OCI-LY1 (cell line): ENCODE results near the gene SPATS2L.

Experiments
- H2AFZ ChIP-seq: fragments of 200-600 bp; sonication (generic), shearing (Covaris generic); 2 replicates; pipeline ENCODE4 v1.6.0; 2014; ENCODE audit warnings: antibody characterized with exemption, mild to moderate bottlenecking, low read length
- H3F3A ChIP-seq: fragments of 200-600 bp; sonication (generic), shearing (Covaris generic); 2 replicates; pipeline ENCODE4 v1.6.0; 2014; ENCODE audit warnings: mild to moderate bottlenecking, antibody characterized with exemption, low read length, moderate library complexity; ENCODE audit not compliant: insufficient read depth
- H3K27ac ChIP-seq: fragments of 200-600 bp; sonication (generic); 2 replicates; pipeline ENCODE4 v1.5.1; 2014; ENCODE audit warnings: low read length, mixed run types, mild to moderate bottlenecking, low read depth; ENCODE audit not compliant: poor library complexity, severe bottlenecking
- H3K27me3 ChIP-seq: fragments of 200-600 bp; sonication (generic); 2 replicates; pipeline ENCODE4 v1.6.0; 2014; ENCODE audit warnings: antibody characterized with exemption, mild to moderate bottlenecking, low read length, moderate library complexity; ENCODE audit not compliant: insufficient read depth
- H3K36me3 ChIP-seq: fragments of 200-600 bp; sonication (generic); 2 replicates; pipeline ENCODE4 v1.6.1; 2014; ENCODE audit warnings: mild to moderate bottlenecking, antibody characterized with exemption, low read length, moderate library complexity, mixed read lengths; ENCODE audit not compliant: insufficient read depth
- H3K4me1 ChIP-seq: fragments of 200-600 bp; sonication (generic); 2 replicates; pipeline ENCODE4 v1.5.1; 2014; ENCODE audit warnings: mild to moderate bottlenecking, low read length, moderate library complexity; ENCODE audit not compliant: insufficient read depth, severe bottlenecking
- H3K4me2 ChIP-seq: fragments of 200-600 bp; sonication (generic), shearing (Covaris generic); 2 replicates; pipeline ENCODE4 v1.6.1; 2014; ENCODE audit warnings: low read length
- H3K4me3 ChIP-seq: fragments of 200-600 bp; sonication (generic); 2 replicates; pipeline ENCODE4 v1.5.1; 2014; ENCODE audit warnings: low read length, low read depth, mild to moderate bottlenecking, mixed read lengths; ENCODE audit not compliant: poor library complexity, severe bottlenecking
- H3K79me2 ChIP-seq: fragments of 200-600 bp; shearing (Covaris generic); 2 replicates; pipeline ENCODE4 v1.6.1; 2016; ENCODE audit warnings: mixed run types, low read length, mixed read lengths; ENCODE audit not compliant: insufficient read depth
- H3K9ac ChIP-seq: fragments of 200-600 bp; sonication (generic), shearing (Covaris generic); 2 replicates; pipeline ENCODE4 v1.6.1; 2014; ENCODE audit warnings: mild to moderate bottlenecking, low read length, mixed read lengths
- H3K9me2 ChIP-seq: fragments of 200-600 bp; sonication (generic), shearing (Covaris generic); 2 replicates; pipeline ENCODE4 v1.6.1; 2014; ENCODE audit warnings: low read depth, mild to moderate bottlenecking, low read length, mixed read lengths
- H3K9me3 ChIP-seq: fragments of 200-600 bp; shearing (Covaris generic); 2 replicates; pipeline ENCODE4 v1.6.1; 2014; ENCODE audit warnings: low read length, mixed read lengths
- H4K20me1 ChIP-seq: fragments of 200-600 bp; sonication (generic), shearing (Covaris generic); 2 replicates; pipeline ENCODE4 v1.6.0; 2016; ENCODE audit warnings: mild to moderate bottlenecking, low read length; ENCODE audit not compliant: insufficient read depth
- EZH2 ChIP-seq: fragments of 200-600 bp; sonication (generic), shearing (Covaris generic); IDR thresholded peaks from 2 replicates; pipeline ENCODE4 v1.8.0; 2017; ENCODE audit warnings: borderline replicate concordance, mixed run types, mild to moderate bottlenecking, antibody characterized with exemption, low read length, moderate library complexity, mixed read lengths
- TF ChIP-seq, protein P1 (sequence below): fragments of 200-600 bp; sonication (generic), shearing (Covaris generic); IDR thresholded peaks from 2 replicates; pipeline ENCODE4 v1.5.1; 2017; ENCODE audit warnings: mild to moderate bottlenecking, antibody characterized with exemption, low read length, moderate library complexity, mixed read lengths

The SPATS2L gene

DNA sequence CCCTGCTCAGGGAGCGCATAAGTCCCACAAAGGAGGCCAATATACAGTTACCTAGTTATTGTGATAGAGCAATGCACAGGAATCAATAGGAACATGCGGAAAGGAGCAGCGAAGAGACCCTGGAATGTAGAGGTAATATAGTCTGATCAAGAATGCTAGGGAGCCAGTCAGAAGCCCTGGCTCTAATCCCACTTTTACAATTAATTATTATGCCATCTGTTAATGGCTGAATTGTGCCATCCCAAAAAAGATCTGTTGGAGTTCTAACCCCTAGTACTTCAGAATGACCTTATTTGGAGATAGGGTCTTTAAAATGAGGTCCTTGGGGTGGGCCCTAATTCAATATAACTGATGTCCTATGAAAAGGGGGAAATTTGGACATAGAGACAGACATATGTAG lies 7.7 kb upstream of the SPATS2L start:
- Histone ChIP-seq H3K4me1 (no peaks in the 10 kb centered on the region), H3F3A (no peaks in the 10 kb centered on the region), H3K9me2 (no peaks in the 10 kb centered on the region), H3K9ac (no peak overlapping the region), H3K36me3 (no peaks in the 10 kb centered on the region), H3K4me3 (no peak overlapping the region), H3K79me2 (no peaks in the 10 kb centered on the region), H3K9me3 (no peaks in the 10 kb centered on the region), H2AFZ (no peak overlapping the region), H3K27me3 (no peaks in the 10 kb centered on the region), H4K20me1 (no peaks in the 10 kb centered on the region), H3K4me2 (no peak overlapping the region), H3K27ac (no peak overlapping the region)
- no peak for TF ChIP-seq EZH2
- TF ChIP-seq, protein P1, sequence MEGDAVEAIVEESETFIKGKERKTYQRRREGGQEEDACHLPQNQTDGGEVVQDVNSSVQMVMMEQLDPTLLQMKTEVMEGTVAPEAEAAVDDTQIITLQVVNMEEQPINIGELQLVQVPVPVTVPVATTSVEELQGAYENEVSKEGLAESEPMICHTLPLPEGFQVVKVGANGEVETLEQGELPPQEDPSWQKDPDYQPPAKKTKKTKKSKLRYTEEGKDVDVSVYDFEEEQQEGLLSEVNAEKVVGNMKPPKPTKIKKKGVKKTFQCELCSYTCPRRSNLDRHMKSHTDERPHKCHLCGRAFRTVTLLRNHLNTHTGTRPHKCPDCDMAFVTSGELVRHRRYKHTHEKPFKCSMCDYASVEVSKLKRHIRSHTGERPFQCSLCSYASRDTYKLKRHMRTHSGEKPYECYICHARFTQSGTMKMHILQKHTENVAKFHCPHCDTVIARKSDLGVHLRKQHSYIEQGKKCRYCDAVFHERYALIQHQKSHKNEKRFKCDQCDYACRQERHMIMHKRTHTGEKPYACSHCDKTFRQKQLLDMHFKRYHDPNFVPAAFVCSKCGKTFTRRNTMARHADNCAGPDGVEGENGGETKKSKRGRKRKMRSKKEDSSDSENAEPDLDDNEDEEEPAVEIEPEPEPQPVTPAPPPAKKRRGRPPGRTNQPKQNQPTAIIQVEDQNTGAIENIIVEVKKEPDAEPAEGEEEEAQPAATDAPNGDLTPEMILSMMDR, result no peak

DNA sequence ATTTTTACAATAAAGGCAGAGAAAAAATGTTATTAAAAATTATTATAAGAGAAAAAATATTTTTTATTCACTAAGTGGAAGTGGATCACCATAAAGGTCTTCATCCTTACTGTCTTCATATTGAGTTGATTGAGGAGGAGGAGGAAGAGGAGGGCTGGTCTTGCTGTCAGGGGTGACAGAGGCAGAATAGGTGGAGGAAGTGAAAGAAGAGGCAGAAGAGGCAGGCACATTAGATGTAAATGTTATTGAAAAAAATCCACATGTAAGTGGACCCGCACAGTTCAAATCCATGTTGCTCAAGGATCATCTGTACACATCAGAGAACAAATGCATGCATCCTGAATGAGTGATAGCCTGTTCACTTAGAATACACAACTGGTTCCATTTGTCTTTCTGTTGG lies 6.4 kb upstream of the SPATS2L start:
- no peaks in the 10 kb centered on the region for H3F3A ChIP-seq
- H3K27me3 ChIP-seq, result no peaks in the 10 kb centered on the region
- H3K36me3 ChIP-seq, result no peaks in the 10 kb centered on the region
- no peaks in the 10 kb centered on the region for H3K9me3 ChIP-seq
- no peak overlapping the region for H3K27ac ChIP-seq
- no peaks in the 10 kb centered on the region for H4K20me1 ChIP-seq
- H3K4me1 ChIP-seq, result no peaks in the 10 kb centered on the region
- H2AFZ ChIP-seq, result no peak overlapping the region
- H3K4me2 ChIP-seq, result no peak overlapping the region
- no peaks in the 10 kb centered on the region for H3K9me2 ChIP-seq
- H3K9ac ChIP-seq, result no peak overlapping the region
- no peaks in the 10 kb centered on the region for H3K79me2 ChIP-seq
- TF ChIP-seq, protein P1, result no peak
- no peak for TF ChIP-seq EZH2
- H3K4me3 ChIP-seq, result no peak overlapping the region

DNA sequence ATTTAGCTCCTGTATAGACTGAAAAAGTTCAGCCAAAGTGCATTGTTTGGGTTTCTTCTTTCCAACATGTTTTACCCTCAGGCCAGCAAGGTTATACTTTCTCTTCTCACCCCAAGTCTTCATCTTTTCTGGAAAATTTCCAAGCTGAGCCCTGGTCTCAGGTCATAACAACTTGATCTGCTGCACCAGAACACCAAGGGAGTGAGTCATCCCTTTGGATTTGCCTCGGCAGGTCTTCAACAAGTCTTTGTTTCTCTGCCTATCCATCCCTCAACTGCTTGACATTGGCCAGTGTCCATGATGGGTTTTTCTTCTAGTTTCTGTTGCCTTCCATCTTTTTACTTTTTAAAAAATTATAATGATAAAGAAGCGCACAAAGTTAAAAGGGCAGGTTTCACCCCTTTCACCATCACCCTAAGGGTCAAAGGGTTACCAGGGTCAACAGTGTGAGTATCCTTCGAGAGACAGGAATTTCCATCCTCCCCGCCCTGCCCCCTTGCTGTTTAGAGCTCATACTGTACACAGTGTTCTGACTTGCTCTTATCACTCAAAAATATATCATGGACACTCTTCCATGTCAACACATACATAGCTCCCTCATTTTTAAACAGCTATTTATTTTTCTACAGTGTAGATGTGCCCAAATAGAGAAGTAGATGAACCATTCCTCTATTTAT lies 5.7 kb upstream of the SPATS2L start:
- H2AFZ ChIP-seq, result no peak overlapping the region
- no peak overlapping the region for H3K9ac ChIP-seq
- H3K27me3 ChIP-seq, result no peaks in the 10 kb centered on the region
- H3K4me1 ChIP-seq, result no peaks in the 10 kb centered on the region
- H3K4me2 ChIP-seq, result no peak overlapping the region
- TF ChIP-seq, protein P1, result no peak
- TF ChIP-seq EZH2, result no peak
- H3K4me3 ChIP-seq, result no peak overlapping the region
- no peaks in the 10 kb centered on the region for H3K79me2 ChIP-seq
- no peak overlapping the region for H3K27ac ChIP-seq
- no peaks in the 10 kb centered on the region for H4K20me1 ChIP-seq
- no peaks in the 10 kb centered on the region for H3K9me2 ChIP-seq
- H3K36me3 ChIP-seq, result no peaks in the 10 kb centered on the region
- H3K9me3 ChIP-seq, result no peaks in the 10 kb centered on the region
- H3F3A ChIP-seq, result no peaks in the 10 kb centered on the region
